Endothelial cell of umbilical vein (primary cell): ENCODE data around the gene ELMO1. TPM values are rescaled to one million over a fixed set of nuclear protein-coding genes. Genes with fewer than 3 reads are reported as not detected.

Experiments used
- BruUV-seq: library from RNA; stranded (reverse); fragments of 400-500 nt; replicated peaks from 2 replicates; lab custom pipeline; 2021; lab: Mats Ljungman, UMichigan
- CTCF ChIA-PET: fragments of 300-600, 350-600 bp; sonication (Branson Sonifier 250); formaldehyde crosslinking; loops from one replicate; lab custom pipeline; 2021; ENCODE audit warnings: antibody characterized with exemption, inconsistent platforms; lab: Charles Lee
- POLR2A ChIA-PET: fragments of 300-600, 350-600 bp; sonication (Branson Sonifier 250); formaldehyde crosslinking; loops from one replicate; lab custom pipeline; 2021; ENCODE audit warnings: antibody characterized with exemption, inconsistent platforms; lab: Charles Lee
- DNase-seq: peaks from one replicate; pipeline ENCODE4 v3.0.0-alpha.2; 2011; ENCODE audit warnings: low read depth, low spot score
- FAIRE-seq: peaks from 2 replicates; lab custom pipeline; 2011; peaks lifted over from hg19 to GRCh38; lab: Jason Lieb, UNC
- H2AFZ ChIP-seq: 2 replicates; pipeline ENCODE4 v1.6.0; 2012; ENCODE audit warnings: low read depth, low read length, control low read depth, inconsistent platforms
- H3K27ac ChIP-seq: 2 replicates; pipeline ENCODE4 v1.5.1; 2011; ENCODE audit warnings: low read depth, mild to moderate bottlenecking, control low read depth, low read length, moderate library complexity; ENCODE audit not compliant: insufficient read depth
- H3K27me3 ChIP-seq, 2 experiments: 2 replicates each; pipeline versions ENCODE4 v1.6.0 to v1.6.1; 2011; ENCODE audit warnings: low read length in 2 of 2, mixed read lengths in 1 of 2; ENCODE audit not compliant: control insufficient read depth in 2 of 2, insufficient read depth in 2 of 2
- H3K36me3 ChIP-seq, 2 experiments: 2 replicates in 1 of 2; 3 replicates in 1 of 2; pipeline ENCODE4 v1.5.1; 2011; ENCODE audit warnings: low read length in 2 of 2, mild to moderate bottlenecking in 1 of 2, moderate library complexity in 1 of 2; ENCODE audit not compliant: control insufficient read depth in 2 of 2, insufficient read depth in 2 of 2; ENCODE audit errors: extremely low read depth in 1 of 2
- H3K4me1 ChIP-seq: 3 replicates; pipeline ENCODE4 v1.5.1; 2011; ENCODE audit warnings: mild to moderate bottlenecking, low read length; ENCODE audit not compliant: control insufficient read depth, insufficient read depth; ENCODE audit errors: extremely low read depth
- H3K4me2 ChIP-seq: 2 replicates; pipeline ENCODE4 v1.6.1; 2011; ENCODE audit warnings: low read length, control low read depth, mixed read lengths; ENCODE audit not compliant: insufficient read depth
- H3K4me3 ChIP-seq, 3 experiments: fragments of 200-600 bp in 1 of 3; sonication (generic), shearing (Covaris generic) in 1 of 3; replicated peaks in 1 of 3; 2 replicates each; pipeline ENCODE4 v1.5.1; 2011 to 2016; ENCODE audit warnings: control low read depth in 3 of 3, low read length in 3 of 3, mild to moderate bottlenecking in 2 of 3, inconsistent platforms in 1 of 3, low read depth in 1 of 3, moderate library complexity in 1 of 3; ENCODE audit not compliant: insufficient read depth in 1 of 3
- H3K79me2 ChIP-seq: 2 replicates; pipeline ENCODE4 v1.6.0; 2012; ENCODE audit warnings: low read length, inconsistent platforms; ENCODE audit not compliant: control insufficient read depth, insufficient read depth
- H3K9ac ChIP-seq: replicated peaks from 2 replicates; pipeline ENCODE3; 2011; ENCODE audit warnings: low read length, control low read depth; ENCODE audit not compliant: insufficient read depth; ENCODE audit errors: extremely low read depth
- H3K9me1 ChIP-seq: replicated peaks from 3 replicates; pipeline ENCODE4 v1.6.0; 2011; ENCODE audit warnings: mild to moderate bottlenecking, low read length; ENCODE audit not compliant: control insufficient read depth, insufficient read depth; ENCODE audit errors: extremely low read depth
- H3K9me3 ChIP-seq: replicated peaks from 2 replicates; pipeline ENCODE4 v1.5.1; 2012; ENCODE audit warnings: low read length, inconsistent platforms; ENCODE audit not compliant: control insufficient read depth, insufficient read depth
- H4K20me1 ChIP-seq: replicated peaks from 2 replicates; pipeline ENCODE3; 2011; ENCODE audit warnings: mild to moderate bottlenecking, low read length; ENCODE audit not compliant: control insufficient read depth, insufficient read depth; ENCODE audit errors: extremely low read depth
- CTCF ChIP-seq, 2 donors: IDR thresholded peaks; 1 replicate in 1 of 2; 2 replicates in 1 of 2; pipeline ENCODE4 v1.5.1; 2011; ENCODE audit warnings: low read length in 2 of 2, mild to moderate bottlenecking in 2 of 2, moderate library complexity in 2 of 2, control low read depth in 1 of 2, inconsistent platforms in 1 of 2, low read depth in 1 of 2; ENCODE audit not compliant: insufficient read depth in 1 of 2; ENCODE audit errors: extremely low read depth in 1 of 2
- EZH2 ChIP-seq: IDR thresholded peaks from 2 replicates; pipeline ENCODE4 v1.6.1; 2012; ENCODE audit warnings: borderline replicate concordance, low read depth, mild to moderate bottlenecking, moderate library complexity, low read length, inconsistent platforms; ENCODE audit not compliant: severe bottlenecking
- FOS ChIP-seq: IDR thresholded peaks from 2 replicates; pipeline ENCODE4 v1.6.1; 2011; ENCODE audit warnings: mild to moderate bottlenecking, low read length, moderate library complexity, borderline replicate concordance; ENCODE audit not compliant: insufficient read depth
- GATA2 ChIP-seq: IDR thresholded peaks from 2 replicates; pipeline ENCODE4 v1.7.0; 2011; ENCODE audit warnings: low read depth, mild to moderate bottlenecking, moderate library complexity, mixed read lengths, low read length; ENCODE audit not compliant: insufficient read length, insufficient read depth
- JUN ChIP-seq: IDR thresholded peaks from 2 replicates; pipeline ENCODE4 v1.6.1; 2011; ENCODE audit warnings: borderline replicate concordance, low read depth; ENCODE audit not compliant: insufficient read length, insufficient read depth
- MYC ChIP-seq: IDR thresholded peaks from one replicate; pipeline ENCODE4 v1.6.1; 2011; ENCODE audit warnings: mild to moderate bottlenecking, low read depth, low read length
- POLR2A ChIP-seq: IDR thresholded peaks from 2 replicates; pipeline ENCODE4 v1.6.1; 2012; ENCODE audit warnings: low read depth, mild to moderate bottlenecking, control low read depth, low read length
- POLR2AphosphoS5 ChIP-seq: IDR thresholded peaks from 2 replicates; pipeline ENCODE4 v1.6.1; 2012; ENCODE audit warnings: low read depth, mild to moderate bottlenecking, control low read depth, low read length, moderate library complexity; ENCODE audit not compliant: insufficient read depth
- dilution Hi-C: fragments of 300-500 bp; cut with MboI; formaldehyde crosslinking; loops from one replicate; pipeline ENCODE4 v1.15.0; 2019; ENCODE audit warnings: low sequenced_read_pairs; ENCODE audit not compliant: extremely low pct_ligation_motif_present
- intact Hi-C: fragments of 100-400 bp; cut with micrococcal nuclease; formaldehyde crosslinking; loops from one replicate; pipeline ENCODE4 v1.10.0; 2022
- polyA plus RNA-seq, 4 experiments: library from polyadenylated mRNA; depleted of rRNA in 3 of 4; stranded (reverse) in 3 of 4; unstranded in 1 of 4; fragments of >200 nt; gene quantifications; 2 replicates each; pipeline versions ENCODE4 v1.2.1 to v1.2.3, GENCODE V29; 2011 to 2012; ENCODE audit warnings: missing spikeins in 1 of 4
- total RNA-seq: library from RNA; stranded (reverse); gene quantifications from 2 replicates; pipeline ENCODE4 v1.2.3, GENCODE V29; 2021
- TF ChIP-seq, protein P1 (sequence below): IDR thresholded peaks from 2 replicates; pipeline ENCODE4 v1.6.1; 2011; ENCODE audit not compliant: insufficient read depth, insufficient read length

The ELMO1 gene
- total and polyA plus RNA-seq, 2 donors (not counting 3 experiments of a cell fraction or from before 2014, with no cell fraction given): 17.0 to 30.6 TPM

- no peaks in the 10 kb centered on the region for H3K4me1 ChIP-seq
- H3K9me1 ChIP-seq: no peaks in the 10 kb centered on the region
- no peaks in the 10 kb centered on the region for H3K79me2 ChIP-seq
- FAIRE-seq: no peak
- intact Hi-C loops (no loop called here), dilution Hi-C loops (no loop called here)
- no peak overlapping the region for H3K4me2 ChIP-seq
- no peaks in the 10 kb centered on the region for H3K27me3 ChIP-seq
- ChIA-PET CTCF (no interaction called here), POLR2A (no interaction called here)
- no peak for DNase-seq
- no peaks in the 10 kb centered on the region for H4K20me1 ChIP-seq
- H3K4me3 ChIP-seq: no peak overlapping the region
- TF ChIP-seq JUN: no peak
- TF ChIP-seq POLR2AphosphoS5: no peak
- no peak for TF ChIP-seq FOS
- TF ChIP-seq, protein P1, sequence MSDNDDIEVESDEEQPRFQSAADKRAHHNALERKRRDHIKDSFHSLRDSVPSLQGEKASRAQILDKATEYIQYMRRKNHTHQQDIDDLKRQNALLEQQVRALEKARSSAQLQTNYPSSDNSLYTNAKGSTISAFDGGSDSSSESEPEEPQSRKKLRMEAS: no peak
- no peak for TF ChIP-seq CTCF (IDR thresholded peaks at IDR 0.05; ENCODE audit: extremely low read depth in 1 of 2, insufficient read depth in 1 of 2, low read depth in 1 of 2, low read length in 2 of 2)
- no peak for TF ChIP-seq EZH2
- no peak for TF ChIP-seq POLR2A
- TF ChIP-seq MYC: no peak
- TF ChIP-seq GATA2: no peak
- H3K36me3 ChIP-seq: no peaks in the 10 kb centered on the region
- H3K9ac ChIP-seq: no peak overlapping the region
- no peaks in the 10 kb centered on the region for H3K9me3 ChIP-seq
- H3K27ac ChIP-seq: no peak overlapping the region
- no TSS peak for BruUV-seq
- no peak overlapping the region for H2AFZ ChIP-seq
Measured at GRCh38 chr7:37312608-37313007, 136.1 kb downstream of the ELMO1 start.
